HCT116 (cell line): ENCODE measurements around the gene CCS. TPM values are rescaled to one million over a fixed set of nuclear protein-coding genes. Genes with fewer than 3 reads are reported as not detected.
A peak's percentile ranks its signal among the peaks of the same experiment; 100 is the strongest.

Experiments used
- ATAC-seq: fragments of 200-7000 bp; cut with Tn5 transposase; 2 replicates; pipeline ENCODE4 v1.9.1; 2020; ENCODE audit warnings: mild to moderate bottlenecking, moderate library complexity
- BruUV-seq: library from RNA; stranded (reverse); fragments of 400-500 nt; replicated peaks from 2 replicates; lab custom pipeline; 2021; lab: Mats Ljungman, UMichigan
- CTCF ChIA-PET: fragments of 300-600 bp; sonication (Branson Sonifier 250); formaldehyde crosslinking; loops from one replicate; lab custom pipeline; 2021; ENCODE audit warnings: antibody characterized with exemption; lab: Charles Lee
- POLR2A ChIA-PET: fragments of 300-600, 350-600 bp; sonication (Branson Sonifier 250); formaldehyde crosslinking; loops from one replicate; lab custom pipeline; 2021; ENCODE audit warnings: antibody characterized with exemption; lab: Charles Lee
- RAD21 ChIA-PET, 2 experiments: fragments of 300-600 bp; sonication (Branson Sonifier 250); formaldehyde crosslinking; loops; one replicate each; lab custom pipeline; 2023; ENCODE audit warnings: low total read pairs in 2 of 2; ENCODE audit not compliant: uncharacterized antibody in 2 of 2, unreplicated experiment in 2 of 2, low non-redundant PET in 1 of 2; lab: Charles Lee
- DNase-seq: peaks from one replicate; pipeline ENCODE4 v3.0.0-alpha.2; 2010; ENCODE audit warnings: low read depth, low spot score
- H2AFZ ChIP-seq: fragments of 200-600 bp; shearing (Covaris generic), sonication (generic); 2 replicates; pipeline ENCODE4 v1.6.1; 2017; ENCODE audit warnings: low read depth, mixed run types, mixed read lengths, antibody characterized with exemption, low read length; ENCODE audit not compliant: poor library complexity, severe bottlenecking
- H3K27ac ChIP-seq: 2 replicates; pipeline ENCODE4 v1.5.1; 2012; ENCODE audit warnings: low read depth, low read length
- H3K27me3 ChIP-seq: fragments of 200-600 bp; sonication (generic); 2 replicates; pipeline ENCODE4 v1.6.1; 2016; ENCODE audit warnings: mixed run types, low read length, mixed read lengths; ENCODE audit not compliant: insufficient read depth
- H3K36me3 ChIP-seq, 2 experiments: fragments of 200-500 bp in 1 of 2; fragments of 200-600 bp in 1 of 2; sonication (Bioruptor generic) in 1 of 2; sonication (generic) in 1 of 2; 2 replicates each; pipeline versions ENCODE4 v1.5.1 to v1.6.1; 2014 to 2016; ENCODE audit warnings: low read length in 2 of 2, inconsistent platforms in 1 of 2, mixed read lengths in 1 of 2, mixed run types in 1 of 2; ENCODE audit not compliant: insufficient read depth in 2 of 2, control insufficient read depth in 1 of 2
- H3K4me1 ChIP-seq, 2 experiments: fragments of 200-600 bp in 1 of 2; sonication (generic) in 1 of 2; 2 replicates each; pipeline versions ENCODE4 v1.5.1 to v1.6.1; 2012 to 2017; ENCODE audit warnings: low read length in 2 of 2, inconsistent platforms in 1 of 2, mild to moderate bottlenecking in 1 of 2, mixed read lengths in 1 of 2, mixed run types in 1 of 2, moderate library complexity in 1 of 2; ENCODE audit not compliant: insufficient read depth in 2 of 2, control insufficient read depth in 1 of 2
- H3K4me2 ChIP-seq: fragments of 200-600 bp; sonication (generic); 2 replicates; pipeline ENCODE4 v1.6.1; 2017; ENCODE audit warnings: mixed run types, low read length, mixed read lengths
- H3K4me3 ChIP-seq, 2 experiments: fragments of 200-600 bp in 1 of 2; sonication (generic) in 1 of 2; replicated peaks in 1 of 2; 2 replicates each; pipeline ENCODE4 v1.5.1; 2011 to 2016; ENCODE audit warnings: low read length in 2 of 2, control low read depth in 1 of 2, low read depth in 1 of 2, mild to moderate bottlenecking in 1 of 2, mixed read lengths in 1 of 2, mixed run types in 1 of 2
- H3K79me2 ChIP-seq: fragments of 200-600 bp; sonication (generic); 2 replicates; pipeline ENCODE4 v1.6.1; 2017; ENCODE audit warnings: mild to moderate bottlenecking, mixed run types, low read length, moderate library complexity, mixed read lengths; ENCODE audit not compliant: insufficient read depth
- H3K9ac ChIP-seq: fragments of 200-600 bp; sonication (generic); 2 replicates; pipeline ENCODE4 v1.6.1; 2016; ENCODE audit warnings: low read length, mixed read lengths
- H3K9me2 ChIP-seq: fragments of 200-600 bp; sonication (generic), shearing (Covaris generic); 2 replicates; pipeline ENCODE4 v1.6.1; 2017; ENCODE audit warnings: mixed run types, mild to moderate bottlenecking, moderate library complexity; ENCODE audit not compliant: insufficient read depth
- H3K9me3 ChIP-seq, 2 experiments: fragments of 200-500 bp in 1 of 2; fragments of 200-600 bp in 1 of 2; sonication (Bioruptor generic) in 1 of 2; sonication (generic) in 1 of 2; 2 replicates each; pipeline ENCODE4 v1.6.1; 2014 to 2017; ENCODE audit warnings: low read length in 2 of 2, mixed read lengths in 2 of 2, inconsistent platforms in 1 of 2, low read depth in 1 of 2, mild to moderate bottlenecking in 1 of 2, mixed run types in 1 of 2, moderate library complexity in 1 of 2; ENCODE audit not compliant: control insufficient read depth in 1 of 2, insufficient read depth in 1 of 2
- H4K20me1 ChIP-seq: fragments of 200-600 bp; sonication (generic), shearing (Covaris generic); 2 replicates; pipeline ENCODE4 v1.6.1; 2017; ENCODE audit warnings: mixed run types, mild to moderate bottlenecking, moderate library complexity; ENCODE audit not compliant: insufficient read depth
- ATF3 ChIP-seq: IDR thresholded peaks from 2 replicates; pipeline ENCODE4 v1.6.1; 2012
- CBX3 ChIP-seq: IDR thresholded peaks from 2 replicates; pipeline ENCODE4 v1.6.1; 2012; ENCODE audit warnings: low read depth
- CEBPB ChIP-seq: IDR thresholded peaks from 2 replicates; pipeline ENCODE4 v1.6.1; 2012; ENCODE audit warnings: low read depth
- CTCF ChIP-seq, 3 experiments: fragments of 200-600 bp in 1 of 3; sonication (generic) in 1 of 3; IDR thresholded peaks in 2 of 3; conservative IDR thresholded peaks in 1 of 3; 2 replicates each; pipeline ENCODE4 v1.5.1; 2012 to 2017; ENCODE audit warnings: low read depth in 2 of 3, low read length in 2 of 3, antibody characterized with exemption in 1 of 3, borderline replicate concordance in 1 of 3, control low read depth in 1 of 3, mild to moderate bottlenecking in 1 of 3, mixed read lengths in 1 of 3, mixed run types in 1 of 3, moderate library complexity in 1 of 3; ENCODE audit not compliant: insufficient read depth in 1 of 3
- EGR1 ChIP-seq: IDR thresholded peaks from 2 replicates; pipeline ENCODE4 v1.6.1; 2012; ENCODE audit warnings: low read depth
- ELF1 ChIP-seq: IDR thresholded peaks from 2 replicates; pipeline ENCODE4 v1.6.1; 2012; ENCODE audit warnings: low read depth, borderline replicate concordance
- EZH2 ChIP-seq: fragments of 200-600 bp; sonication (generic); IDR thresholded peaks from 2 replicates; pipeline ENCODE4 v1.6.1; 2017; ENCODE audit warnings: antibody characterized with exemption, mixed run types
- FOSL1 ChIP-seq: IDR thresholded peaks from 2 replicates; pipeline ENCODE4 v1.6.1; 2012; ENCODE audit warnings: low read depth
- JUND ChIP-seq: IDR thresholded peaks from 2 replicates; pipeline ENCODE4 v1.6.1; 2012
- MAX ChIP-seq: IDR thresholded peaks from 2 replicates; pipeline ENCODE4 v1.6.1; 2012
- POLR2A ChIP-seq: IDR thresholded peaks from 2 replicates; pipeline ENCODE4 v1.7.0; 2011; ENCODE audit warnings: borderline replicate concordance; ENCODE audit not compliant: insufficient read depth, insufficient read length; ENCODE audit errors: extremely low read depth
- RAD21 ChIP-seq: IDR thresholded peaks from 2 replicates; pipeline ENCODE4 v1.6.1; 2012; ENCODE audit warnings: low read depth, mild to moderate bottlenecking
- SIN3A ChIP-seq: IDR thresholded peaks from 2 replicates; pipeline ENCODE4 v1.6.1; 2012; ENCODE audit warnings: low read depth
- SRF ChIP-seq: IDR thresholded peaks from 2 replicates; pipeline ENCODE4 v1.6.1; 2012; ENCODE audit warnings: low read depth
- TCF7L2 ChIP-seq: IDR thresholded peaks from 2 replicates; pipeline ENCODE4 v1.7.0; 2011; ENCODE audit warnings: borderline replicate concordance, inconsistent platforms; ENCODE audit not compliant: insufficient read depth, insufficient read length; ENCODE audit errors: extremely low read depth
- YY1 ChIP-seq: IDR thresholded peaks from 2 replicates; pipeline ENCODE4 v1.6.1; 2011; ENCODE audit warnings: low read length, low read depth, moderate library complexity, mild to moderate bottlenecking; ENCODE audit not compliant: insufficient replicate concordance; ENCODE audit errors: extremely low read depth
- ZBTB33 ChIP-seq: IDR thresholded peaks from 2 replicates; pipeline ENCODE4 v1.6.1; 2011; ENCODE audit warnings: mild to moderate bottlenecking, low read length, moderate library complexity; ENCODE audit not compliant: insufficient replicate concordance; ENCODE audit errors: extremely low read depth
- ZFX ChIP-seq: fragments of 450-650 bp; IDR thresholded peaks from 2 replicates; pipeline ENCODE4 v1.6.1; 2017
- ZNF274 ChIP-seq: fragments of 200-500 bp; sonication (Bioruptor generic); IDR thresholded peaks from 2 replicates; pipeline ENCODE4 v1.6.1; 2014; ENCODE audit warnings: mild to moderate bottlenecking, low read depth, low read length, inconsistent platforms
- intact Hi-C: fragments of 100-400 bp; cut with micrococcal nuclease; formaldehyde crosslinking; loops from 2 replicates; pipeline ENCODE4 v1.10.0; 2022
- total RNA-seq: library from RNA; stranded (reverse); gene quantifications from one replicate; pipeline ENCODE4 v1.2.1, GENCODE V29; 2021; ENCODE audit not compliant: unreplicated experiment

CCS gene
- total RNA-seq, 1 experiment from 2014 or later = 40.6 TPM

- H3K4me2 ChIP-seq = no peak overlapping the region
- no peaks in the 10 kb centered on the region for H4K20me1 ChIP-seq
- CTCF ChIA-PET = no interaction called here
- DNase-seq (no peak), ATAC-seq (no peak)
- no peak overlapping the region for H3K9ac ChIP-seq
- RAD21 ChIA-PET = no interaction called here
- no peaks in the 10 kb centered on the region for H3K9me2 ChIP-seq
- POLR2A ChIA-PET = interaction anchor here (1.4 kb wide), 1 partner anchor 17 kb away, joined by 4 read pairs; the partner anchor contains the start of gene CCDC87
- H3K27ac ChIP-seq = no peak overlapping the region
- no peaks in the 10 kb centered on the region; a peak in 2 of 4 replicates for H3K36me3 ChIP-seq
- no peaks in the 10 kb centered on the region for H3K27me3 ChIP-seq
- intact Hi-C loops = no loop called here
- no peaks in the 10 kb centered on the region; the same call in 1 of the 2 replicates for H3K79me2 ChIP-seq
- no peaks in the 10 kb centered on the region for H3K9me3 ChIP-seq
- no peak overlapping the region for H2AFZ ChIP-seq
- TF ChIP-seq CTCF (IDR thresholded peaks at IDR 0.05 in 2 of 3, conservative IDR thresholded peaks at IDR 0.05 in 1 of 3; ENCODE audit: borderline replicate concordance in 1 of 3, insufficient read depth in 1 of 3, low read depth in 2 of 3, low read length in 2 of 3) = no peak
- no peak for TF ChIP-seq EZH2
- no peak for TF ChIP-seq ATF3
- no peak for TF ChIP-seq YY1
- no peak for TF ChIP-seq ZNF274
- no peak for TF ChIP-seq SRF
- TF ChIP-seq ELF1 = no peak
- no peak for TF ChIP-seq CBX3
- no peak for TF ChIP-seq ZBTB33
- no peak for TF ChIP-seq RAD21
- TF ChIP-seq FOSL1 = no peak
- no peak for TF ChIP-seq TCF7L2
- no peak for TF ChIP-seq ZFX
- no peak for TF ChIP-seq SIN3A
- no peak for TF ChIP-seq CEBPB
- no peak for TF ChIP-seq EGR1
- no peak for TF ChIP-seq POLR2A
- TF ChIP-seq MAX = no peak
- no peak for TF ChIP-seq JUND
- TF ChIP-seq, all 23 proteins: peak for 0
- BruUV-seq = TSS peak; percentile 16
- H3K4me3 ChIP-seq = no peak overlapping the region
- H3K4me1 ChIP-seq = peaks cover 6 to 23% of the 10 kb centered on the region in 2 experiments; a peak in 3 of 4 replicates
Measured at GRCh38 chr11:66609721-66610617, 17.0 kb downstream of the CCS start.
